K562 (cell line): ENCODE results near the gene LMO4. TPM values are rescaled to one million over a fixed set of nuclear protein-coding genes. Genes with fewer than 3 reads are reported as not detected.
A peak's percentile ranks its signal among the peaks of the same experiment; 100 is the strongest.

ENCODE experiments used
- ATAC-seq: fragments of 200-7000 bp; cut with Tn5 transposase; 3 replicates; pipeline ENCODE4 v1.9.1; 2020; ENCODE audit warnings: moderate library complexity
- BruUV-seq: library from RNA; stranded (reverse); fragments of 400-500 nt; replicated peaks from 2 replicates; lab custom pipeline; 2021; lab: Mats Ljungman, UMichigan
- CTCF ChIA-PET: fragments of 300-600 bp; formaldehyde crosslinking; extraction: SDS; loops from one replicate; lab custom pipeline; 2021; ENCODE audit warnings: low intra/inter-chr PET ratio; lab: Yijun Ruan, JAX
- POLR2A ChIA-PET: fragments of 300-600, 350-650 bp; sonication (Branson Sonifier 250); formaldehyde crosslinking; extraction: SDS; loops from one replicate; lab custom pipeline; 2021; ENCODE audit warnings: antibody characterized with exemption, inconsistent platforms; lab: Yijun Ruan, JAX
- DNase-seq, 4 experiments: peaks; one replicate each; pipeline versions ENCODE4 v3.0.0 to v3.0.0-alpha.2; 2011 to 2018; ENCODE audit warnings: low spot score in 3 of 4, mixed read lengths in 3 of 4; ENCODE audit errors: extremely low read depth in 1 of 4
- FAIRE-seq: peaks from 2 replicates; lab custom pipeline; 2011; peaks lifted over from hg19 to GRCh38; lab: Jason Lieb, UNC
- H2AFZ ChIP-seq: 2 replicates; pipeline ENCODE4 v1.6.0; 2011; ENCODE audit warnings: low read depth, low read length, control low read depth, inconsistent platforms
- H3K27ac ChIP-seq: fragments of 200-600 bp; 3 replicates; pipeline ENCODE4 v1.8.0; 2011; ENCODE audit warnings: low read depth, mild to moderate bottlenecking, control low read depth, inconsistent platforms, low read length, moderate library complexity, mixed read lengths; ENCODE audit errors: extremely low read depth
- H3K27me3 ChIP-seq, 2 experiments: fragments of 300-600 bp in 1 of 2; 2 replicates in 1 of 2; 3 replicates in 1 of 2; pipeline versions ENCODE4 v1.6.0 to v1.8.0; 2011; ENCODE audit warnings: inconsistent platforms in 2 of 2, low read length in 2 of 2, mild to moderate bottlenecking in 1 of 2, mixed read lengths in 1 of 2, moderate library complexity in 1 of 2; ENCODE audit not compliant: control insufficient read depth in 2 of 2, insufficient read depth in 2 of 2
- H3K36me3 ChIP-seq: fragments of 300-600 bp; 3 replicates; pipeline ENCODE4 v1.8.0; 2011; ENCODE audit warnings: mild to moderate bottlenecking, low read length, inconsistent platforms; ENCODE audit not compliant: control insufficient read depth, insufficient read depth
- H3K4me1 ChIP-seq, 2 experiments: fragments of 200-600 bp in 1 of 2; replicated peaks in 1 of 2; 2 replicates in 1 of 2; 3 replicates in 1 of 2; pipeline versions ENCODE4 v1.5.1 to v1.8.0; 2011; ENCODE audit warnings: inconsistent platforms in 2 of 2, low read length in 2 of 2, mild to moderate bottlenecking in 1 of 2, mixed read lengths in 1 of 2, moderate library complexity in 1 of 2; ENCODE audit not compliant: control insufficient read depth in 2 of 2, insufficient read depth in 2 of 2
- H3K4me2 ChIP-seq: 2 replicates; pipeline ENCODE4 v1.6.1; 2011; ENCODE audit warnings: low read length, control low read depth, inconsistent platforms, mixed read lengths; ENCODE audit not compliant: insufficient read depth
- H3K4me3 ChIP-seq: fragments of 200-600 bp; sonication (generic), shearing (Covaris generic); 2 replicates; pipeline ENCODE4 v1.5.1; 2016; ENCODE audit warnings: control low read depth, inconsistent platforms
- H3K79me2 ChIP-seq: fragments of 200-600 bp; 3 replicates; pipeline ENCODE4 v1.8.0; 2011; ENCODE audit warnings: low read length, inconsistent platforms; ENCODE audit not compliant: control insufficient read depth, insufficient read depth
- H3K9ac ChIP-seq, 2 experiments: 2 replicates each; pipeline versions ENCODE4 v1.6.0 to v1.6.1; 2011; ENCODE audit warnings: low read depth in 2 of 2, low read length in 2 of 2, control low read depth in 1 of 2, inconsistent platforms in 1 of 2, mild to moderate bottlenecking in 1 of 2, mixed read lengths in 1 of 2; ENCODE audit not compliant: insufficient read depth in 1 of 2
- H3K9me1 ChIP-seq: one replicate; pipeline ENCODE4 v1.6.0; 2011; ENCODE audit warnings: inconsistent platforms, mild to moderate bottlenecking, low read length, moderate library complexity; ENCODE audit not compliant: control insufficient read depth, insufficient read depth
- H3K9me3 ChIP-seq: replicated peaks from 2 replicates; pipeline ENCODE4 v1.5.1; 2011; ENCODE audit warnings: low read depth, low read length, inconsistent platforms; ENCODE audit not compliant: control insufficient read depth, insufficient read depth
- H4K20me1 ChIP-seq: replicated peaks from 2 replicates; pipeline ENCODE4 v1.6.1; 2011; ENCODE audit warnings: low read length, inconsistent platforms, mixed read lengths; ENCODE audit not compliant: control insufficient read depth, insufficient read depth
- CEBPB ChIP-seq: fragments of 450-650 bp; IDR thresholded peaks from 2 replicates; pipeline ENCODE4 v1.6.1; 2016; ENCODE audit warnings: missing genetic modification characterization, missing compliant biosample characterization
- CEBPG ChIP-seq, 3 experiments: fragments of 200-800 bp in 1 of 3; sonication (Bioruptor generic) in 1 of 3; sonication (generic) in 1 of 3; formaldehyde crosslinking in 1 of 3; IDR thresholded peaks in 2 of 3; conservative IDR thresholded peaks in 1 of 3; 2 replicates each; pipeline versions ENCODE4 v1.6.1 to v1.8.0; 2016 to 2022; ENCODE audit warnings: missing compliant biosample characterization in 2 of 3, missing genetic modification characterization in 2 of 3, mild to moderate bottlenecking in 1 of 3, missing genetic modification reagents in 1 of 3
- TCF3 ChIP-seq: sonication (generic); formaldehyde crosslinking; IDR thresholded peaks from 2 replicates; pipeline ENCODE4 v1.4.0; 2020; ENCODE audit warnings: mild to moderate bottlenecking, missing genetic modification reagents
- WGBS: fragments of 100-300 bp; shearing (Covaris generic); methylation state at CpG from one replicate; pipeline ENCODE4 v1.1.6; 2016; ENCODE audit warnings: low coverage, mixed read lengths; ENCODE audit not compliant: insufficient coverage; ENCODE audit errors: missing lambda C conversion rate; 5-methylcytosine and 5-hydroxymethylcytosine counted together
- in situ Hi-C: fragments of 300-500 bp; cut with MboI; formaldehyde crosslinking; loops from 4 replicates; pipeline ENCODE4 v1.15.0; 2018; ENCODE audit warnings: inconsistent platforms, mixed read lengths
- intact Hi-C: fragments of 100-400 bp; cut with micrococcal nuclease; formaldehyde crosslinking; loops from 2 replicates; pipeline ENCODE4 v1.14.2; 2022
- polyA plus RNA-seq, 8 experiments: library from polyadenylated mRNA; depleted of rRNA in 4 of 8; stranded (reverse) in 5 of 8; unstranded in 3 of 8; fragments of >200 nt; fragmentation: Nextera tagmentation in 2 of 8; fragmentation: Illumina TruSeq in 1 of 8; extraction: Ambion mirVana in 2 of 8; extraction: Trizol in 1 of 8; gene quantifications; 2 replicates each; pipeline versions ENCODE4 v1.2.1 to v1.2.3, GENCODE V29; 2011 to 2014; ENCODE audit warnings: inconsistent platforms in 1 of 8, missing spikeins in 1 of 8
- total RNA-seq, 7 experiments: library from RNA; depleted of rRNA in 6 of 7; stranded (reverse); fragments of >200 nt in 6 of 7; fragmentation: Illumina TruSeq in 2 of 7; extraction: Trizol in 2 of 7; gene quantifications; 2 replicates each; pipeline versions ENCODE4 v1.2.1 to v1.2.3, GENCODE V29; 2011 to 2021; ENCODE audit warnings: low replicate concordance in 1 of 7
- TF ChIP-seq, protein P1 (sequence below): fragments of 450-650 bp; IDR thresholded peaks from 2 replicates; pipeline ENCODE4 v1.7.1; 2018; ENCODE audit warnings: mild to moderate bottlenecking, low read depth; ENCODE audit not compliant: partially characterized antibody
- TF ChIP-seq, protein P2 (sequence below), 2 experiments: IDR thresholded peaks; 2 replicates each; pipeline ENCODE4 v1.6.1; 2012; ENCODE audit warnings: improper control_type of control experiment in 2 of 2, low read depth in 2 of 2, low read length in 2 of 2, borderline replicate concordance in 1 of 2
- TF ChIP-seq, protein P3 (sequence below): IDR thresholded peaks from 2 replicates; pipeline ENCODE4 v1.6.1; 2011; ENCODE audit warnings: borderline replicate concordance, low read depth, mild to moderate bottlenecking, moderate library complexity, low read length; ENCODE audit not compliant: insufficient read depth, poor library complexity, severe bottlenecking

The LMO4 gene
- total and polyA plus RNA-seq, 9 of the 15 experiments (the other 6 are each of a cell fraction or from before 2014, with no cell fraction given), result 3.1 to 35.3 (median 22.4) TPM

- Histone ChIP-seq H2AFZ (no peak overlapping the region), H3K4me1 (no peaks in the 10 kb centered on the region), H4K20me1 (no peaks in the 10 kb centered on the region), H3K9me3 (no peaks in the 10 kb centered on the region), H3K79me2 (no peaks in the 10 kb centered on the region), H3K27me3 (peaks cover 5 to 25% of the 10 kb centered on the region in 2 experiments; a peak in 4 of 5 replicates), H3K36me3 (no peaks in the 10 kb centered on the region), H3K27ac (no peak overlapping the region), H3K9me1 (no peaks in the 10 kb centered on the region), H3K9ac (no peak overlapping the region), H3K4me3 (no peak overlapping the region), H3K4me2 (no peak overlapping the region)
- no peak for ATAC-seq
- DNase-seq, result no peak
- 2% methylated on average over 8 of the region's 8 CpGs for WGBS
- POLR2A ChIA-PET, result no interaction called here
- BruUV-seq, result no TSS peak
- intact Hi-C loops, result no loop called here
- CTCF ChIA-PET, result no interaction called here
- no peak for FAIRE-seq
- in situ Hi-C loops, result no loop called here
- TF ChIP-seq, protein P1, sequence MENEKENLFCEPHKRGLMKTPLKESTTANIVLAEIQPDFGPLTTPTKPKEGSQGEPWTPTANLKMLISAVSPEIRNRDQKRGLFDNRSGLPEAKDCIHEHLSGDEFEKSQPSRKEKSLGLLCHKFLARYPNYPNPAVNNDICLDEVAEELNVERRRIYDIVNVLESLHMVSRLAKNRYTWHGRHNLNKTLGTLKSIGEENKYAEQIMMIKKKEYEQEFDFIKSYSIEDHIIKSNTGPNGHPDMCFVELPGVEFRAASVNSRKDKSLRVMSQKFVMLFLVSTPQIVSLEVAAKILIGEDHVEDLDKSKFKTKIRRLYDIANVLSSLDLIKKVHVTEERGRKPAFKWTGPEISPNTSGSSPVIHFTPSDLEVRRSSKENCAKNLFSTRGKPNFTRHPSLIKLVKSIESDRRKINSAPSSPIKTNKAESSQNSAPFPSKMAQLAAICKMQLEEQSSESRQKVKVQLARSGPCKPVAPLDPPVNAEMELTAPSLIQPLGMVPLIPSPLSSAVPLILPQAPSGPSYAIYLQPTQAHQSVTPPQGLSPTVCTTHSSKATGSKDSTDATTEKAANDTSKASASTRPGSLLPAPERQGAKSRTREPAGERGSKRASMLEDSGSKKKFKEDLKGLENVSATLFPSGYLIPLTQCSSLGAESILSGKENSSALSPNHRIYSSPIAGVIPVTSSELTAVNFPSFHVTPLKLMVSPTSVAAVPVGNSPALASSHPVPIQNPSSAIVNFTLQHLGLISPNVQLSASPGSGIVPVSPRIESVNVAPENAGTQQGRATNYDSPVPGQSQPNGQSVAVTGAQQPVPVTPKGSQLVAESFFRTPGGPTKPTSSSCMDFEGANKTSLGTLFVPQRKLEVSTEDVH, result no peak
- TF ChIP-seq TCF3 (no peak), CEBPB (tag) (peak; percentile 87), CEBPG (CRISPR knock-in tag; IDR thresholded peaks at IDR 0.05) (no peak), CEBPG (tag; conservative IDR thresholded peaks at IDR 0.05 in 1 of 2, IDR thresholded peaks at IDR 0.05 in 1 of 2) (peak; percentile 67 to 95; a peak in 3 of 4 replicates)
- TF ChIP-seq, protein P2, sequence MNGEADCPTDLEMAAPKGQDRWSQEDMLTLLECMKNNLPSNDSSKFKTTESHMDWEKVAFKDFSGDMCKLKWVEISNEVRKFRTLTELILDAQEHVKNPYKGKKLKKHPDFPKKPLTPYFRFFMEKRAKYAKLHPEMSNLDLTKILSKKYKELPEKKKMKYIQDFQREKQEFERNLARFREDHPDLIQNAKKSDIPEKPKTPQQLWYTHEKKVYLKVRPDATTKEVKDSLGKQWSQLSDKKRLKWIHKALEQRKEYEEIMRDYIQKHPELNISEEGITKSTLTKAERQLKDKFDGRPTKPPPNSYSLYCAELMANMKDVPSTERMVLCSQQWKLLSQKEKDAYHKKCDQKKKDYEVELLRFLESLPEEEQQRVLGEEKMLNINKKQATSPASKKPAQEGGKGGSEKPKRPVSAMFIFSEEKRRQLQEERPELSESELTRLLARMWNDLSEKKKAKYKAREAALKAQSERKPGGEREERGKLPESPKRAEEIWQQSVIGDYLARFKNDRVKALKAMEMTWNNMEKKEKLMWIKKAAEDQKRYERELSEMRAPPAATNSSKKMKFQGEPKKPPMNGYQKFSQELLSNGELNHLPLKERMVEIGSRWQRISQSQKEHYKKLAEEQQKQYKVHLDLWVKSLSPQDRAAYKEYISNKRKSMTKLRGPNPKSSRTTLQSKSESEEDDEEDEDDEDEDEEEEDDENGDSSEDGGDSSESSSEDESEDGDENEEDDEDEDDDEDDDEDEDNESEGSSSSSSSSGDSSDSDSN (IDR thresholded peaks at IDR 0.05; ENCODE audit: borderline replicate concordance in 1 of 2, low read depth in 2 of 2, low read length in 2 of 2), result no peak
- TF ChIP-seq, protein P3, sequence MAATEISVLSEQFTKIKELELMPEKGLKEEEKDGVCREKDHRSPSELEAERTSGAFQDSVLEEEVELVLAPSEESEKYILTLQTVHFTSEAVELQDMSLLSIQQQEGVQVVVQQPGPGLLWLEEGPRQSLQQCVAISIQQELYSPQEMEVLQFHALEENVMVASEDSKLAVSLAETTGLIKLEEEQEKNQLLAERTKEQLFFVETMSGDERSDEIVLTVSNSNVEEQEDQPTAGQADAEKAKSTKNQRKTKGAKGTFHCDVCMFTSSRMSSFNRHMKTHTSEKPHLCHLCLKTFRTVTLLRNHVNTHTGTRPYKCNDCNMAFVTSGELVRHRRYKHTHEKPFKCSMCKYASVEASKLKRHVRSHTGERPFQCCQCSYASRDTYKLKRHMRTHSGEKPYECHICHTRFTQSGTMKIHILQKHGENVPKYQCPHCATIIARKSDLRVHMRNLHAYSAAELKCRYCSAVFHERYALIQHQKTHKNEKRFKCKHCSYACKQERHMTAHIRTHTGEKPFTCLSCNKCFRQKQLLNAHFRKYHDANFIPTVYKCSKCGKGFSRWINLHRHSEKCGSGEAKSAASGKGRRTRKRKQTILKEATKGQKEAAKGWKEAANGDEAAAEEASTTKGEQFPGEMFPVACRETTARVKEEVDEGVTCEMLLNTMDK, result no peak
Observed at GRCh38 chr1:87300628-87301027, 28.1 kb upstream of the LMO4 start.
